OCI-LY7 (cell line): ENCODE measurements around the gene CHCHD6. TPM values are rescaled to one million over a fixed set of nuclear protein-coding genes. Genes with fewer than 3 reads are reported as not detected.
A peak's percentile ranks its signal among the peaks of the same experiment; 100 is the strongest.

Experiments
- BruUV-seq: library from RNA; stranded (reverse); fragments of 400-500 nt; replicated peaks from 2 replicates; lab custom pipeline; 2021; lab: Mats Ljungman, UMichigan
- CTCF ChIA-PET: fragments of 300-600 bp; sonication (Branson Sonifier 250); formaldehyde crosslinking; loops from one replicate; lab custom pipeline; 2022; ENCODE audit warnings: antibody characterized with exemption; ENCODE audit not compliant: unreplicated experiment; lab: Charles Lee
- POLR2A ChIA-PET: fragments of 300-600 bp; sonication (Branson Sonifier 250); formaldehyde crosslinking; loops from one replicate; lab custom pipeline; 2022; ENCODE audit warnings: antibody characterized with exemption; lab: Charles Lee
- DNase-seq: peaks from one replicate; pipeline ENCODE4 v3.0.0-alpha.2; 2015; ENCODE audit warnings: low spot score
- H2AFZ ChIP-seq: fragments of 200-600 bp; sonication (generic), shearing (Covaris generic); 2 replicates; pipeline ENCODE4 v1.6.1; 2014; ENCODE audit warnings: mild to moderate bottlenecking, antibody characterized with exemption, low read length, moderate library complexity
- H3K27ac ChIP-seq: fragments of 200-600 bp; sonication (generic); 2 replicates; pipeline ENCODE4 v1.5.1; 2014; ENCODE audit warnings: mixed run types, low read depth, mild to moderate bottlenecking, moderate library complexity, low read length, inconsistent platforms; ENCODE audit not compliant: poor library complexity, severe bottlenecking
- H3K36me3 ChIP-seq: fragments of 200-600 bp; sonication (generic); 2 replicates; pipeline ENCODE4 v1.6.1; 2014; ENCODE audit warnings: mild to moderate bottlenecking, antibody characterized with exemption, low read length, moderate library complexity, mixed read lengths; ENCODE audit not compliant: insufficient read depth
- H3K4me1 ChIP-seq: fragments of 200-600 bp; sonication (generic); 2 replicates; pipeline ENCODE4 v1.5.1; 2014; ENCODE audit warnings: mild to moderate bottlenecking, low read length; ENCODE audit not compliant: insufficient read depth, poor library complexity, severe bottlenecking
- H3K4me2 ChIP-seq: fragments of 200-600 bp; sonication (generic); 2 replicates; pipeline ENCODE4 v1.6.1; 2014; ENCODE audit warnings: mild to moderate bottlenecking, low read length
- H3K4me3 ChIP-seq: fragments of 200-600 bp; sonication (generic); 2 replicates; pipeline ENCODE4 v1.5.1; 2014; ENCODE audit warnings: mild to moderate bottlenecking, low read depth, low read length; ENCODE audit not compliant: poor library complexity, severe bottlenecking
- H3K79me2 ChIP-seq: fragments of 200-600 bp; sonication (generic); 2 replicates; pipeline ENCODE4 v1.6.1; 2016; ENCODE audit warnings: low read depth, mild to moderate bottlenecking, low read length, moderate library complexity, mixed read lengths; ENCODE audit not compliant: insufficient read depth
- H3K9me2 ChIP-seq: fragments of 200-600 bp; sonication (generic); 2 replicates; pipeline ENCODE4 v1.6.1; 2016; ENCODE audit warnings: mild to moderate bottlenecking, low read length, mixed read lengths; ENCODE audit not compliant: insufficient read depth
- H3K9me3 ChIP-seq: fragments of 200-600 bp; sonication (generic); 2 replicates; pipeline ENCODE4 v1.6.1; 2014; ENCODE audit warnings: mild to moderate bottlenecking, mixed run types, low read length, mixed read lengths
- H4K20me1 ChIP-seq: fragments of 200-600 bp; sonication (generic); 2 replicates; pipeline ENCODE4 v1.6.1; 2014; ENCODE audit warnings: mild to moderate bottlenecking, antibody characterized with exemption, low read length, moderate library complexity, mixed read lengths; ENCODE audit not compliant: insufficient read depth
- CTCF ChIP-seq: fragments of 200-600 bp; sonication (generic); conservative IDR thresholded peaks from 2 replicates; pipeline ENCODE4 v1.5.1; 2014; ENCODE audit warnings: mild to moderate bottlenecking, antibody characterized with exemption, low read length, moderate library complexity, mixed read lengths
- EZH2phosphoT487 ChIP-seq: fragments of 200-600 bp; sonication (generic); IDR thresholded peaks from 2 replicates; pipeline ENCODE4 v1.6.1; 2018; ENCODE audit warnings: low read depth, borderline replicate concordance, mild to moderate bottlenecking, mixed run types, antibody characterized with exemption, low read length, moderate library complexity, mixed read lengths
- intact Hi-C: fragments of 100-400 bp; cut with micrococcal nuclease; formaldehyde crosslinking; loops from one replicate; pipeline ENCODE4 v1.10.0; 2022; ENCODE audit not compliant: unreplicated experiment
- total RNA-seq, 2 experiments: library from RNA; depleted of rRNA in 1 of 2; stranded (reverse); fragments of >200 nt in 1 of 2; shearing (Covaris generic) in 1 of 2; gene quantifications; 2 replicates each; pipeline ENCODE4 v1.2.3, GENCODE V29; 2014 to 2022

The CHCHD6 gene
- total RNA-seq, 2 experiments from 2014 or later = 14.7 to 21.2 TPM

GRCh38 chr3:126676919-126677705, 26.9 kb upstream of the CHCHD6 start:
- Histone ChIP-seq H3K36me3 (no peaks in the 10 kb centered on the region), H3K9me2 (no peaks in the 10 kb centered on the region), H3K27ac (no peak overlapping the region), H3K4me1 (peaks cover 24% of the 10 kb centered on the region), H4K20me1 (no peaks in the 10 kb centered on the region), H3K4me2 (no peak overlapping the region), H2AFZ (no peak overlapping the region), H3K4me3 (no peak overlapping the region), H3K9me3 (no peaks in the 10 kb centered on the region), H3K79me2 (no peaks in the 10 kb centered on the region)
- no TSS peak for BruUV-seq
- intact Hi-C loops = loop anchor here (5.0 to 10.0 kb wide), 2 partner anchors 780 to 868 kb away; no protein-coding TSS in a partner anchor
- CTCF ChIA-PET = no interaction called here
- POLR2A ChIA-PET = no interaction called here
- DNase-seq = no peak
- TF ChIP-seq EZH2phosphoT487 (no peak), CTCF (no peak)

DNA sequence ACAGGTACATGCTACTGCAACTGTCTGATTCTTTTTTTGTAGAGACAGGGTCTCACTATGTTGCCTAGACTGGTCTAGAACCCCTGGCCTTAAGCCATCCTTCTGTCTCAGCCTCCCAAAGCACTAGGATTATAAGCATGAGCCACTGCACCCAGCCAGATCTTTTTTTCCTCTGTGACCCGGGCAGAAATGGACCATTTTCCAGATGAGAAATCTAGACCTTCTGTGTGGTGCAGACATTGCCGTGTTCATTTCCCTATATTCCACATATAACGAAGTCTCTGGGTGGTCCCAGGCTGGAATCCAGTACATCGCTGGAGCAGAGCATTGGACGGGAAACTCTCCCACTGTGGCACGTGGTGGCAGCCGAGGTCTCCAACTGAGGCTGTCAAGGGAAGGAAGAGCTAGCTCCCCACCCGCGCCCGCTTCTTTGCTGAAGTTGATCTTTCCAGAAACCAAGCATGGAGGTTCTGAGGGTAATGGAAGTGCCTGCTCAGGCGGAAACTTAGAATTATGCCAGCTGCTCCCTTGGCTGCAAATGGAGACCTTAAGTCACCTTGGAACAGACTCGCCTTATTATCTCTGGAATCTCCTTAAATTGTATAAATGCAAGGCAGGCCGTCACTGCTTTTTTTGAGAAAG, 26.1 kb upstream of the CHCHD6 start:
- Histone ChIP-seq H3K9me2 (no peaks in the 10 kb centered on the region), H3K36me3 (no peaks in the 10 kb centered on the region), H3K4me1 (peaks cover 24% of the 10 kb centered on the region), H3K79me2 (no peaks in the 10 kb centered on the region), H4K20me1 (no peaks in the 10 kb centered on the region), H3K4me2 (peak overlapping the region; percentile 67; the same call in 1 of the 2 replicates), H3K27ac (no peak overlapping the region), H2AFZ (no peak overlapping the region), H3K4me3 (no peak overlapping the region), H3K9me3 (no peaks in the 10 kb centered on the region)
- CTCF ChIA-PET = interaction anchor here (0.9 kb wide), 1 partner anchor 70 kb away, joined by 4 read pairs; no protein-coding TSS in a partner anchor
- no peak for DNase-seq
- TF ChIP-seq CTCF (no peak), EZH2phosphoT487 (no peak)
- no TSS peak for BruUV-seq
- intact Hi-C loops = loop anchor here (5.0 to 10.0 kb wide), 2 partner anchors 779 to 867 kb away; no protein-coding TSS in a partner anchor
- POLR2A ChIA-PET = no interaction called here
